GM12878 (cell line): ENCODE measurements around the gene SRL. TPM values are rescaled to one million over a fixed set of nuclear protein-coding genes. Genes with fewer than 3 reads are reported as not detected.

Experiments
- ATAC-seq: fragments of 200-7000 bp; cut with Tn5 transposase; 3 replicates; pipeline ENCODE4 v1.9.1; 2020; ENCODE audit warnings: mild to moderate bottlenecking, moderate library complexity
- BruUV-seq: library from RNA; stranded (reverse); fragments of 400-500 nt; replicated peaks from 2 replicates; lab custom pipeline; 2021; lab: Mats Ljungman, UMichigan
- CTCF ChIA-PET: fragments of 300-600 bp; sonication (Branson Sonifier 250); formaldehyde crosslinking; extraction: SDS; loops from one replicate; lab custom pipeline; 2021; ENCODE audit warnings: inconsistent platforms; lab: Yijun Ruan, JAX
- POLR2A ChIA-PET: fragments of 350-600 bp; formaldehyde crosslinking; extraction: SDS; loops from one replicate; lab custom pipeline; 2021; ENCODE audit warnings: inconsistent platforms; lab: Charles Lee
- RAD21 ChIA-PET: fragments of 300-600 bp; sonication (Branson Sonifier 250); formaldehyde crosslinking; loops from one replicate; lab custom pipeline; 2023; ENCODE audit warnings: antibody characterized with exemption; ENCODE audit not compliant: unreplicated experiment; lab: Charles Lee
- SMC1A ChIA-PET: fragments of 300-600 bp; sonication (Branson Sonifier 250); formaldehyde crosslinking; loops from one replicate; lab custom pipeline; 2023; ENCODE audit not compliant: unreplicated experiment, uncharacterized antibody; lab: Charles Lee
- DNase-seq: peaks from one replicate; pipeline ENCODE4 v3.0.0-alpha.2; 2011; ENCODE audit warnings: low read depth, low spot score
- FAIRE-seq: peaks from 3 replicates; lab custom pipeline; 2011; peaks lifted over from hg19 to GRCh38; lab: Jason Lieb, UNC
- H2AFZ ChIP-seq: 2 replicates; pipeline ENCODE4 v1.6.0; 2011; ENCODE audit warnings: low read depth, low read length, control low read depth; ENCODE audit not compliant: control insufficient read depth
- H3K27ac ChIP-seq: 2 replicates; pipeline ENCODE4 v1.5.1; 2011; ENCODE audit warnings: control low read depth; ENCODE audit not compliant: control insufficient read depth, insufficient read depth
- H3K27me3 ChIP-seq, 2 experiments: replicated peaks in 1 of 2; 2 replicates each; pipeline versions ENCODE4 v1.6.0 to v1.6.1; 2011; ENCODE audit warnings: low read length in 1 of 2; ENCODE audit not compliant: control insufficient read depth in 2 of 2, insufficient read depth in 2 of 2
- H3K36me3 ChIP-seq, 2 experiments: 2 replicates each; pipeline ENCODE4 v1.5.1; 2011; ENCODE audit warnings: low read length in 1 of 2; ENCODE audit not compliant: control insufficient read depth in 2 of 2, insufficient read depth in 2 of 2
- H3K4me1 ChIP-seq: 2 replicates; pipeline ENCODE4 v1.6.1; 2011; ENCODE audit warnings: mild to moderate bottlenecking, low read length, moderate library complexity, mixed read lengths; ENCODE audit not compliant: control insufficient read depth, insufficient read depth
- H3K4me2 ChIP-seq: 2 replicates; pipeline ENCODE4 v1.6.0; 2011; ENCODE audit warnings: control low read depth; ENCODE audit not compliant: control insufficient read depth, insufficient read depth
- H3K4me3 ChIP-seq: fragments of 200-600 bp; sonication (generic); 2 replicates; pipeline ENCODE4 v1.5.1; 2016
- H3K79me2 ChIP-seq: 2 replicates; pipeline ENCODE4 v1.6.0; 2011; ENCODE audit warnings: low read length; ENCODE audit not compliant: control insufficient read depth, insufficient read depth
- H3K9ac ChIP-seq: 2 replicates; pipeline ENCODE4 v1.8.0; 2011; ENCODE audit warnings: low read length, control low read depth, mixed read lengths; ENCODE audit not compliant: control insufficient read depth, insufficient read depth
- H3K9me3 ChIP-seq: replicated peaks from 3 replicates; pipeline ENCODE4 v1.5.1; 2011; ENCODE audit warnings: mild to moderate bottlenecking, low read length; ENCODE audit not compliant: control insufficient read depth, insufficient read depth
- H4K20me1 ChIP-seq: 2 replicates; pipeline ENCODE4 v1.6.0; 2011; ENCODE audit not compliant: control insufficient read depth, insufficient read depth
- ATF3 ChIP-seq: IDR thresholded peaks from 2 replicates; pipeline ENCODE4 v1.6.1; 2011; ENCODE audit warnings: low read depth, mild to moderate bottlenecking, low read length, moderate library complexity, borderline replicate concordance; ENCODE audit errors: extremely low read depth
- BMI1 ChIP-seq: fragments of 450-650 bp; IDR thresholded peaks from 2 replicates; pipeline ENCODE4 v1.6.1; 2016; ENCODE audit warnings: mild to moderate bottlenecking, moderate library complexity, borderline replicate concordance
- E4F1 ChIP-seq: fragments of 450-650 bp; IDR thresholded peaks from 2 replicates; pipeline ENCODE4 v1.6.1; 2018; ENCODE audit warnings: borderline replicate concordance, mild to moderate bottlenecking; ENCODE audit not compliant: partially characterized antibody
- FOXM1 ChIP-seq: IDR thresholded peaks from 2 replicates; pipeline ENCODE4 v1.6.1; 2012; ENCODE audit warnings: low read depth, mild to moderate bottlenecking, inconsistent platforms, low read length, moderate library complexity
- GABPA ChIP-seq: IDR thresholded peaks from 2 replicates; pipeline ENCODE4 v1.6.1; 2014; ENCODE audit warnings: antibody characterized with exemption, low read depth, mild to moderate bottlenecking, inconsistent platforms
- JUNB ChIP-seq: IDR thresholded peaks from 2 replicates; pipeline ENCODE4 v1.6.1; 2016; ENCODE audit warnings: antibody characterized with exemption, mild to moderate bottlenecking
- JUND ChIP-seq: IDR thresholded peaks from 2 replicates; pipeline ENCODE4 v1.6.1; 2012; ENCODE audit warnings: low read depth, mild to moderate bottlenecking, low read length, improper control_type of control experiment, moderate library complexity
- MYC ChIP-seq: IDR thresholded peaks from 2 replicates; pipeline ENCODE4 v1.6.1; 2011; ENCODE audit warnings: mild to moderate bottlenecking, low read length, moderate library complexity, inconsistent platforms; ENCODE audit not compliant: insufficient read depth, insufficient replicate concordance, insufficient read length, severe bottlenecking
- POU2F2 ChIP-seq: IDR thresholded peaks from 3 replicates; pipeline ENCODE4 v1.6.1; 2011; ENCODE audit warnings: low read depth, mild to moderate bottlenecking, low read length, borderline replicate concordance
- RAD51 ChIP-seq: fragments of 450-650 bp; IDR thresholded peaks from 2 replicates; pipeline ENCODE4 v1.6.1; 2016; ENCODE audit warnings: moderate library complexity, mild to moderate bottlenecking, inconsistent platforms
- RELA ChIP-seq: fragments of 450-650 bp; IDR thresholded peaks from 2 replicates; pipeline ENCODE4 v1.8.0; 2014; ENCODE audit warnings: borderline replicate concordance; ENCODE audit not compliant: partially characterized antibody
- SMARCA5 ChIP-seq: fragments of 450-650 bp; IDR thresholded peaks from 2 replicates; pipeline ENCODE4 v1.6.1; 2017; ENCODE audit warnings: mild to moderate bottlenecking
- SPI1 ChIP-seq: IDR thresholded peaks from 2 replicates; pipeline ENCODE4 v1.6.1; 2011; ENCODE audit warnings: low read depth, mild to moderate bottlenecking, low read length, moderate library complexity, borderline replicate concordance; ENCODE audit not compliant: insufficient read depth
- SUPT20H ChIP-seq: IDR thresholded peaks from 2 replicates; pipeline ENCODE4 v1.6.1; 2011; ENCODE audit warnings: low read depth, mild to moderate bottlenecking, low read length, moderate library complexity, borderline replicate concordance; ENCODE audit not compliant: control insufficient read depth
- TBL1XR1 ChIP-seq: IDR thresholded peaks from 2 replicates; pipeline ENCODE4 v1.6.1; 2012; ENCODE audit warnings: low read depth, low read length, improper control_type of control experiment
- ZBED1 ChIP-seq: IDR thresholded peaks from 2 replicates; pipeline ENCODE4 v1.6.1; 2016; ENCODE audit warnings: borderline replicate concordance
- ZZZ3 ChIP-seq: IDR thresholded peaks from 2 replicates; pipeline ENCODE4 v1.6.1; 2011; ENCODE audit warnings: low read depth; ENCODE audit not compliant: control insufficient read depth, insufficient read length
- WGBS: methylation state at CpG from one replicate; pipeline ENCODE4 v1.1.6; 2016; ENCODE audit warnings: low lambda C conversion rate; ENCODE audit not compliant: insufficient replicate concordance, insufficient coverage; ENCODE audit errors: missing lambda C conversion rate; 5-methylcytosine and 5-hydroxymethylcytosine counted together
- in situ Hi-C: fragments of 300-500 bp; cut with MboI; formaldehyde crosslinking; loops from 9 replicates; pipeline ENCODE4 v1.14.3; 2018; ENCODE audit warnings: mixed read lengths
- intact Hi-C: fragments of 100-400 bp; cut with micrococcal nuclease; formaldehyde crosslinking; loops from one replicate; pipeline ENCODE4 v1.14.2; 2022; ENCODE audit not compliant: unreplicated experiment
- polyA plus RNA-seq, 11 experiments: library from polyadenylated mRNA; depleted of rRNA in 4 of 11; unstranded in 6 of 11; stranded (reverse) in 5 of 11; fragments of >200 nt; fragmentation: Nextera tagmentation in 4 of 11; fragmentation: Illumina TruSeq in 1 of 11; extraction: Ambion mirVana in 4 of 11; extraction: Trizol in 1 of 11; gene quantifications; 1 replicate in 1 of 11; 2 replicates in 10 of 11; pipeline versions ENCODE4 v1.2.1 to v1.2.3, GENCODE V29; 2011 to 2016; ENCODE audit warnings: inconsistent platforms in 2 of 11, missing spikeins in 2 of 11, low read depth in 1 of 11
- total RNA-seq, 4 experiments: library from RNA; depleted of rRNA in 3 of 4; stranded (reverse); fragments of >200 nt in 3 of 4; fragmentation: Illumina TruSeq in 1 of 4; extraction: Trizol in 1 of 4; gene quantifications; 2 replicates each; pipeline versions ENCODE4 v1.2.1 to v1.2.3, GENCODE V29; 2013 to 2021

The SRL gene
- total and polyA plus RNA-seq, 10 of the 15 experiments (the other 5 are each of a cell fraction or from before 2014, with no cell fraction given) = not detected

DNA sequence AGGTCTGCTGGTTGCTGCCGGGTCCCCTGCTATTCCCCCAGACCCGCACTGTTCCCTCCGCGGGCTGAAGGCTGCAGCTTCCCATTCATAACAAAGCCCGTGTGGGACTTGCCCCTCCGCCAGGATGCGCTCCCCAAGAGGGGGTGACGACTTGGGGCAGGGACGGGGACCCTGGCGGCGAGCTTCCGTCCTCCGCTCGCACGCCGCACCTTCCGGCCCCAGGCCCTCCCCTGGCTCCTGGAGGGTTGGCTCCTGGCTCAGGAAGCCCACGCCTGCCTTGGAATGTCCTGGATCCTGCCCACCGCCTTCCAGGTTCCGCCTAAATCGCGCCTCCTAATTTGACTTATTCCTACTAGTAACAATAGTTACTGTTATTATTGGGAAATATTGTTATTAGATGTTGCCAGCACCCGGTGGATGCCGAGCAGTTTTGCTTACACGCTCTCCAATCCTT, 32.0 kb upstream of the SRL start:
- FAIRE-seq (no peak), ATAC-seq (peak; percentile 28), DNase-seq (no peak)
- no peaks in the 10 kb centered on the region for H3K27me3 ChIP-seq
- peak overlapping the region; percentile 91 for H3K4me3 ChIP-seq
- H3K79me2 ChIP-seq = peaks cover 20% of the 10 kb centered on the region
- intact Hi-C loops = loop anchor here (5.0 kb wide), 2 partner anchors 33 to 53 kb away; no protein-coding TSS in a partner anchor
- H3K27ac ChIP-seq = 0 out of 2 replicates have a peak overlapping the region, but pooled peaks have one; percentile 20
- CTCF ChIA-PET = interaction anchor here (0.7 to 3.0 kb wide), 6 partner anchors 20 to 291 kb away, joined by 3 to 20 read pairs (median 4); no protein-coding TSS in a partner anchor
- SMC1A ChIA-PET = interaction anchor here (1.2 to 1.4 kb wide), 2 partner anchors 32 to 56 kb away, joined by 3 to 4 read pairs; no protein-coding TSS in a partner anchor
- RAD21 ChIA-PET = interaction anchor here (0.7 to 1.8 kb wide), 6 partner anchors 17 to 129 kb away, joined by 4 to 8 read pairs (median 4); no protein-coding TSS in a partner anchor
- POLR2A ChIA-PET = interaction anchor here (0.7 kb wide), 1 partner anchor 406 kb away, joined by 4 read pairs; no protein-coding TSS in a partner anchor
- peak overlapping the region; percentile 70 for H2AFZ ChIP-seq
- peak overlapping the region; percentile 94 for H3K4me2 ChIP-seq
- in situ Hi-C loops = no loop called here
- H3K9ac ChIP-seq = peak overlapping the region; percentile 66
- no peaks in the 10 kb centered on the region for H4K20me1 ChIP-seq
- no peaks in the 10 kb centered on the region; the same call in 1 of the 2 replicates for H3K4me1 ChIP-seq
- BruUV-seq = no TSS peak
- no peaks in the 10 kb centered on the region for H3K36me3 ChIP-seq
- H3K9me3 ChIP-seq = no peaks in the 10 kb centered on the region
- WGBS = 11% methylated on average over 25 of the region's 25 CpGs
- TF ChIP-seq GABPA = no peak
- TF ChIP-seq FOXM1 = peak; percentile 89; the same call in 1 of the 2 replicates
- no peak for TF ChIP-seq TBL1XR1
- TF ChIP-seq RAD51 = no peak
- TF ChIP-seq BMI1 = no peak
- no peak for TF ChIP-seq ATF3
- TF ChIP-seq POU2F2 = no peak
- 0 out of 2 replicates have a peak, but pooled peaks have one; percentile 44 for TF ChIP-seq SMARCA5
- TF ChIP-seq SUPT20H = no peak
- no peak for TF ChIP-seq JUNB
- TF ChIP-seq JUND = no peak
- TF ChIP-seq RELA = no peak
- no peak for TF ChIP-seq E4F1
- TF ChIP-seq ZZZ3 = no peak
- TF ChIP-seq SPI1 = no peak
- no peak for TF ChIP-seq MYC
- no peak for TF ChIP-seq ZBED1
